IgD-negative memory B cell (primary cell): ENCODE results near the gene CRIP2. TPM values are rescaled to one million over a fixed set of nuclear protein-coding genes. Genes with fewer than 3 reads are reported as not detected.

Experiments used
- H3K27ac Mint-ChIP-seq, 3 donors: one replicate each; pipeline ENCODE4 v1.8.0; 2020 to 2022; ENCODE audit warnings: mild to moderate bottlenecking in 3 of 3, mixed read lengths in 3 of 3, moderate library complexity in 1 of 3
- H3K27me3 Mint-ChIP-seq: one replicate; pipeline ENCODE4 v1.8.0; 2021; ENCODE audit warnings: mixed read lengths
- H3K36me3 Mint-ChIP-seq: one replicate; pipeline ENCODE4 v1.8.0; 2020; ENCODE audit warnings: mild to moderate bottlenecking, mixed read lengths
- H3K4me1 Mint-ChIP-seq, 3 donors: one replicate each; pipeline ENCODE4 v1.8.0; 2020 to 2022; ENCODE audit warnings: mixed read lengths in 3 of 3, mild to moderate bottlenecking in 1 of 3
- H3K4me3 Mint-ChIP-seq, 4 donors: one replicate each; pipeline ENCODE4 v1.8.0; 2020 to 2022; ENCODE audit warnings: mild to moderate bottlenecking in 4 of 4, mixed read lengths in 4 of 4, moderate library complexity in 3 of 4
- H3K9me3 Mint-ChIP-seq, 3 donors: one replicate each; pipeline ENCODE4 v1.8.0; 2020 to 2021; ENCODE audit warnings: mixed read lengths in 3 of 3, mild to moderate bottlenecking in 1 of 3
- polyA plus RNA-seq: library from polyadenylated mRNA; unstranded; fragments of 300-500 nt; fragmentation: Illumina TruSeq; gene quantifications from one replicate; pipeline ENCODE4 v1.2.3, GENCODE V29; 2021

CRIP2 gene
- polyA plus RNA-seq, 1 donor from 2014 or later = 70.8 TPM

- H3K27ac Mint-ChIP-seq = peak overlapping the region; percentile 99 to 100 (median 100)
- H3K4me1 Mint-ChIP-seq = peaks cover 17 to 31% (median 26%) of the 10 kb centered on the region in 3 donors
- H3K36me3 Mint-ChIP-seq = no peaks in the 10 kb centered on the region
- H3K9me3 Mint-ChIP-seq = no peaks in the 10 kb centered on the region
- no peaks in the 10 kb centered on the region for H3K27me3 Mint-ChIP-seq
- H3K4me3 Mint-ChIP-seq = peak overlapping the region in 3 of 4 donors; percentile 91 to 92 (median 92)
These were observed 8.0 kb downstream of the CRIP2 start for GRCh38 chr14:105482486-105483110.

- H3K4me3 Mint-ChIP-seq = peak overlapping the region in 1 of 4 donors; percentile 27
- peak overlapping the region; percentile 85 to 100 (median 100) for H3K27ac Mint-ChIP-seq
- H3K27me3 Mint-ChIP-seq = no peaks in the 10 kb centered on the region
- H3K9me3 Mint-ChIP-seq = no peaks in the 10 kb centered on the region
- H3K36me3 Mint-ChIP-seq = peaks cover under 1% of the 10 kb centered on the region
- H3K4me1 Mint-ChIP-seq = peaks cover 17 to 31% (median 29%) of the 10 kb centered on the region in 3 donors
These were observed 8.9 kb downstream of the CRIP2 start for GRCh38 chr14:105483300-105484068.

GRCh38 chr14:105484069-105484996 lies 9.7 kb downstream of the CRIP2 start:
- H3K36me3 Mint-ChIP-seq = peaks cover 2% of the 10 kb centered on the region
- H3K27ac Mint-ChIP-seq = peak overlapping the region; percentile 96 to 100 (median 100)
- no peaks in the 10 kb centered on the region for H3K27me3 Mint-ChIP-seq
- H3K4me3 Mint-ChIP-seq = peak overlapping the region in 3 of 4 donors; percentile 4 to 54 (median 7)
- peaks cover 17 to 34% (median 31%) of the 10 kb centered on the region in 3 donors for H3K4me1 Mint-ChIP-seq
- no peaks in the 10 kb centered on the region for H3K9me3 Mint-ChIP-seq

GRCh38 chr14:105484997-105485393 lies 10.4 kb downstream of the CRIP2 start:
- peak overlapping the region in 3 of 4 donors; percentile 4 to 96 (median 72) for H3K4me3 Mint-ChIP-seq
- H3K4me1 Mint-ChIP-seq = peaks cover 19 to 33% (median 29%) of the 10 kb centered on the region in 3 donors
- no peaks in the 10 kb centered on the region for H3K9me3 Mint-ChIP-seq
- H3K27me3 Mint-ChIP-seq = no peaks in the 10 kb centered on the region
- peaks cover 2% of the 10 kb centered on the region for H3K36me3 Mint-ChIP-seq
- peak overlapping the region; percentile 96 to 100 (median 98) for H3K27ac Mint-ChIP-seq

GRCh38 chr14:105485739-105486162 lies 11.1 kb downstream of the CRIP2 start:
- Mint-ChIP-seq H3K9me3 (no peaks in the 10 kb centered on the region), H3K36me3 (peaks cover 2% of the 10 kb centered on the region), H3K4me1 (peaks cover 18 to 31% (median 23%) of the 10 kb centered on the region in 3 donors), H3K4me3 (peak overlapping the region; percentile 86 to 96 (median 95)), H3K27me3 (no peaks in the 10 kb centered on the region), H3K27ac (peak overlapping the region; percentile 96 to 100 (median 98))

GRCh38 chr14:105486163-105486973 lies 11.7 kb downstream of the CRIP2 start, which contains the start of gene CRIP1:
CRIP1 (plus strand) TSS chr14:105486886; CDS start chr14:105487260, 374 bp downstream.
- Mint-ChIP-seq H3K27ac (peak within 1 kb of the TSS; percentile 96 to 100 (median 98)), H3K4me1 (peaks cover 18 to 25% (median 21%) of the 10 kb centered on the region in 3 donors), H3K9me3 (no peaks in the 10 kb centered on the region), H3K4me3 (peak within 1 kb of the TSS; percentile 86 to 96 (median 95)), H3K36me3 (peaks cover 2% of the 10 kb centered on the region), H3K27me3 (no peaks in the 10 kb centered on the region)

GRCh38 chr14:105486974-105487448 lies 12.4 kb downstream of the CRIP2 start:
- peak overlapping the region; percentile 86 to 96 (median 95) for H3K4me3 Mint-ChIP-seq
- H3K9me3 Mint-ChIP-seq = no peaks in the 10 kb centered on the region

GRCh38 chr14:105487449-105487985 lies 12.9 kb downstream of the CRIP2 start:
- Mint-ChIP-seq H3K27ac (peak overlapping the region; percentile 96 to 100 (median 98)), H3K27me3 (no peaks in the 10 kb centered on the region), H3K36me3 (peaks cover 2% of the 10 kb centered on the region), H3K4me1 (peaks cover 11 to 17% (median 15%) of the 10 kb centered on the region in 3 donors), H3K9me3 (no peaks in the 10 kb centered on the region), H3K4me3 (peak overlapping the region; percentile 86 to 96 (median 95))

More at GRCh38 chr14:105486974-105487448, 12.4 kb downstream of the CRIP2 start:
- no peaks in the 10 kb centered on the region for H3K27me3 Mint-ChIP-seq
- H3K27ac Mint-ChIP-seq = peak overlapping the region; percentile 96 to 100 (median 98)
- peaks cover 14 to 22% (median 20%) of the 10 kb centered on the region in 3 donors for H3K4me1 Mint-ChIP-seq
- peaks cover 2% of the 10 kb centered on the region for H3K36me3 Mint-ChIP-seq

- Mint-ChIP-seq H3K4me3 (peak overlapping the region; percentile 86 to 96 (median 95)), H3K4me1 (peaks cover 11 to 17% (median 13%) of the 10 kb centered on the region in 3 donors), H3K36me3 (peaks cover 2% of the 10 kb centered on the region), H3K9me3 (no peaks in the 10 kb centered on the region), H3K27me3 (no peaks in the 10 kb centered on the region), H3K27ac (peak overlapping the region; percentile 91 to 100 (median 98))
These were observed 13.6 kb downstream of the CRIP2 start for GRCh38 chr14:105487986-105488777.

- Mint-ChIP-seq H3K4me3 (peak overlapping the region; percentile 86 to 96 (median 94)), H3K4me1 (peaks cover 11 to 17% (median 13%) of the 10 kb centered on the region in 3 donors), H3K27me3 (no peaks in the 10 kb centered on the region), H3K36me3 (peaks cover 2% of the 10 kb centered on the region), H3K27ac (peak overlapping the region; percentile 89 to 100 (median 97)), H3K9me3 (no peaks in the 10 kb centered on the region)
These were observed 14.3 kb downstream of the CRIP2 start for GRCh38 chr14:105488781-105489541.

- Mint-ChIP-seq H3K36me3 (peaks cover 2% of the 10 kb centered on the region), H3K4me3 (peak overlapping the region; percentile 83 to 96 (median 94)), H3K27ac (peak overlapping the region; percentile 89 to 100 (median 97)), H3K4me1 (peaks cover 8 to 14% (median 11%) of the 10 kb centered on the region in 3 donors), H3K27me3 (no peaks in the 10 kb centered on the region), H3K9me3 (no peaks in the 10 kb centered on the region)
These were observed 15.1 kb downstream of the CRIP2 start for GRCh38 chr14:105489542-105490266.
